ENCODE measurements around the gene TMEM81.

GRCh38 chr1:205071028-205071409 is 13.2 kb downstream of the TMEM81 start:
- TF ChIP-seq POLR2AphosphoS5 (IDR thresholded peaks at IDR 0.05; ENCODE audit: low read depth, low read length) (no peak), FOXP2 (optimal IDR thresholded peaks at IDR 0.05; ENCODE audit: borderline replicate concordance, extremely low read depth, extremely low read length, insufficient read depth) (no peak), SIN3A (IDR thresholded peaks at IDR 0.05; ENCODE audit: borderline replicate concordance, insufficient read depth, low read length) (no peak), TAF1 (IDR thresholded peaks at IDR 0.05; ENCODE audit: borderline replicate concordance, insufficient read depth, low read length) (no peak)
- TF ChIP-seq, protein P1, sequence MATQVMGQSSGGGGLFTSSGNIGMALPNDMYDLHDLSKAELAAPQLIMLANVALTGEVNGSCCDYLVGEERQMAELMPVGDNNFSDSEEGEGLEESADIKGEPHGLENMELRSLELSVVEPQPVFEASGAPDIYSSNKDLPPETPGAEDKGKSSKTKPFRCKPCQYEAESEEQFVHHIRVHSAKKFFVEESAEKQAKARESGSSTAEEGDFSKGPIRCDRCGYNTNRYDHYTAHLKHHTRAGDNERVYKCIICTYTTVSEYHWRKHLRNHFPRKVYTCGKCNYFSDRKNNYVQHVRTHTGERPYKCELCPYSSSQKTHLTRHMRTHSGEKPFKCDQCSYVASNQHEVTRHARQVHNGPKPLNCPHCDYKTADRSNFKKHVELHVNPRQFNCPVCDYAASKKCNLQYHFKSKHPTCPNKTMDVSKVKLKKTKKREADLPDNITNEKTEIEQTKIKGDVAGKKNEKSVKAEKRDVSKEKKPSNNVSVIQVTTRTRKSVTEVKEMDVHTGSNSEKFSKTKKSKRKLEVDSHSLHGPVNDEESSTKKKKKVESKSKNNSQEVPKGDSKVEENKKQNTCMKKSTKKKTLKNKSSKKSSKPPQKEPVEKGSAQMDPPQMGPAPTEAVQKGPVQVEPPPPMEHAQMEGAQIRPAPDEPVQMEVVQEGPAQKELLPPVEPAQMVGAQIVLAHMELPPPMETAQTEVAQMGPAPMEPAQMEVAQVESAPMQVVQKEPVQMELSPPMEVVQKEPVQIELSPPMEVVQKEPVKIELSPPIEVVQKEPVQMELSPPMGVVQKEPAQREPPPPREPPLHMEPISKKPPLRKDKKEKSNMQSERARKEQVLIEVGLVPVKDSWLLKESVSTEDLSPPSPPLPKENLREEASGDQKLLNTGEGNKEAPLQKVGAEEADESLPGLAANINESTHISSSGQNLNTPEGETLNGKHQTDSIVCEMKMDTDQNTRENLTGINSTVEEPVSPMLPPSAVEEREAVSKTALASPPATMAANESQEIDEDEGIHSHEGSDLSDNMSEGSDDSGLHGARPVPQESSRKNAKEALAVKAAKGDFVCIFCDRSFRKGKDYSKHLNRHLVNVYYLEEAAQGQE (IDR thresholded peaks at IDR 0.05; ENCODE audit: insufficient read depth in 1 of 2, low read depth in 2 of 2, low read length in 2 of 2), result no peak
